HG02798 (cell line): Measurements from ENCODE around the gene ECPAS.
"Not testable (repeated sequence)": the region's sequence is repeated elsewhere in the genome, so short reads cannot be mapped to it uniquely, and the experiment has no call there.

Experiments
- ATAC-seq: cut with Tn5 transposase; IDR thresholded peaks from one replicate; pipeline ENCODE4 v1.9.1; 2021; ENCODE audit warnings: mild to moderate bottlenecking; ENCODE audit not compliant: unreplicated experiment, poor library complexity

Gene ECPAS

DNA sequence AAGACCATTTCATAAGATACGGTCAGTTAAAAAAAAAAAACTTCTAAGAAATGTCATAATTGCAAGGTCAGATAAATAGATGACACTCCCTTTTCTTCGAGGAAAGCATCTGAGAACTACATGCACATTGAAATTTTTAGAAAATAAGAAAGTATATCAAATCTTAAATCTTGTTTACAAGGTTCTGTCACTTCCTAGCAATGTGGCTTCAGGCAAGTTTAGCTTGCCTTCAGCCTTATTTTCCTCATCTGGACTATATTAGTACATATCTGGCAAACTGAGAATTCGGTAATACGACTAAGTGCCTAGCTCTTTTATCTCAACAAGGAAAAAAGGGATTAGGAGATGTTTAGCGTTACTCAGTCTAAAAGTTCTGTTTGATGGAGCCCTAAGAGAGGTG lies 121.7 kb downstream of the ECPAS start:
- ATAC-seq = no peak

DNA sequence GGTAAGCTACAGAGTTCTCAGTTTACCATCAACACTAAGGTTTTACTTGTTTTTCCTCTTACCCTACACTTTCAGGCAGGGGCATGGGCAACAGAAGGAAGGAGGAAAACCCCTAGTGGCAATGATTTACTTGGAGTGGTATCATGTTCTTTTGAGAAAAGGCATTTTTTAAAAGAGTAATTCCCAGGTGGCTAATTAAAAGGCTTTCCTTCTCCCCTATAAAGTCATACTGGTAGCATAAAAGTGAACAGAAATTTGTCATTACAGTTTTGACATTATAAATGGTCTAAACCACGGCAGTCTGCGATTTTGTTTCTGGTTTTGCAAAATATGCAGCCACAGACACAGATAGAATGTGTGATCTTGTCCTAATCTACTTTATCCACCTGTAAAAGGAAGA lies 123.3 kb downstream of the ECPAS start:
- no peak for ATAC-seq

DNA sequence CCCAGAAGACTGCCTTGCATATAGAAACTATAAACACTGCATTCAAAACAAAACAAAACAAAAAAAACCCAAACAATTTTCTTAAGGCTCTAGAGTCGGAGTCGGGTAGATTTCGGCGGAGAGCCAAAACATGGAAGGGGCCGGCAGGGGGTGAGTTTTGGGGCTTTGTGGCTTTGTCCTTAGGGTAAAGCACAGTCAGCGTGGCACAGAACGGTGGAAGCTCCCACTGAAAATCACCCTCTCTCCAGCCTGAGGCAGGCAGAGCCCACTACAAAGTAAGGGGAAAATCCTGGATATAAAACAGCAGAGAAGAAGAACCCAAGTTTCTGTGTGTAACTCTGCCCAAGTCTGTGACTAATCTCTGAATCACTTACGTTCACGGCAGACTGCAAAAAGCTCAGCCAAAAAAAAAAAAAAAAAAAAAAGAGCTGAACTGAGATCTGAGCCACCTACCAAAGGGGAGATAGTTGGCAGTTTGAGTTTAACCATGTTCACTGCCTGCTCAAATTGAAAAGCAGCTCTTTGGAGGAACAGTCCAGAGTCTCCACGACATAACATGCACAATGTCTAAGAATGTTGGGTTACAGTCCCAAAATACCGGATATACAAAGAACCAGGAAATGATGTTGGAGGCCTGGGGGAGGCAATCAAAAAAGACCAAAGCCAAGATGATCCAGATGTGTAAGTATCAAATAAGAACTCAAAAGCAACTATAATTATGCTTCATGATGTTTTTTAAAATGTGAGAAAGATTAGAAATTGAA lies 127.5 kb downstream of the ECPAS start:
- ATAC-seq = no peak

- no peak for ATAC-seq
Observed at GRCh38 chr9:111352545-111352944, 131.6 kb downstream of the ECPAS start.

DNA sequence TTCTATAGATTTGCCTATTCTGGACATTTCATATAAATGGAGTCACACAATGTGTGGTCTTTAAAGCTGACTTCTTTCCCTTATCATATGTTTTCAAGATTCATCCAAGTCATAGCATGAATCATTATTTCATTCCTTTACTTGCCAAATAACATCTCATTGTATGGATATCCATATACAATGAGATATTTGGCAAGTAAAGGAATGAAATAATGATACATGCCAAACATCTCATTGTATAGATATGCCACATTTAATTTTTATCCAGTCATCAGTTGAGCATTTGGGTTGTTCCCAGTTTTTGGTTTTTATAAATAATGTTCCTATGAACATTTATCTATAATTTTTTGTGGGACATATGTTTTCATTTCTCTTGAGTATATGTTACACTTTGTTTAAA lies 133.6 kb downstream of the ECPAS start:
- no peak for ATAC-seq

- ATAC-seq = no peak
Observed at GRCh38 chr9:111349766-111350165, 134.4 kb downstream of the ECPAS start.

DNA sequence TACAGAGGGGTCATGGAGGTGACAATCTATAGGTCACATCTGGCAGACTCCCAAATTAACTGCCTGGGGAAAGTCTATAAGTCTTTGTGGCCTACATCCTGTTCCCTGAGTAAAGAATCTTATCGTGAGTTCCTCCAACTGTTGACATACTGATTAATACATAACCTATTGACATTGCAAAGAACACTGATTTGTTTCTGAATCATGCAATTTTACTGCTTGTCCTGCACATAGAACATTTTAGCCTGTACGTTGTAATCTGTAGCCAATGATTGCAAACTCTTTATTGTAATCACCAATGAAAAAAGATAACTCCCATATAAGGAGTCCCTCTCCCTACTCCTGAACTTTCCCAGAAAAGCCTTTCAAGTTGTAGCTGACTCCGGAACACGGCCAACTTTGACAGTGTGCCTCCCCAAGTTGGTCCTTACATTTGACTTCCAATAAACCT lies 135.3 kb downstream of the ECPAS start:
- no peak for ATAC-seq

DNA sequence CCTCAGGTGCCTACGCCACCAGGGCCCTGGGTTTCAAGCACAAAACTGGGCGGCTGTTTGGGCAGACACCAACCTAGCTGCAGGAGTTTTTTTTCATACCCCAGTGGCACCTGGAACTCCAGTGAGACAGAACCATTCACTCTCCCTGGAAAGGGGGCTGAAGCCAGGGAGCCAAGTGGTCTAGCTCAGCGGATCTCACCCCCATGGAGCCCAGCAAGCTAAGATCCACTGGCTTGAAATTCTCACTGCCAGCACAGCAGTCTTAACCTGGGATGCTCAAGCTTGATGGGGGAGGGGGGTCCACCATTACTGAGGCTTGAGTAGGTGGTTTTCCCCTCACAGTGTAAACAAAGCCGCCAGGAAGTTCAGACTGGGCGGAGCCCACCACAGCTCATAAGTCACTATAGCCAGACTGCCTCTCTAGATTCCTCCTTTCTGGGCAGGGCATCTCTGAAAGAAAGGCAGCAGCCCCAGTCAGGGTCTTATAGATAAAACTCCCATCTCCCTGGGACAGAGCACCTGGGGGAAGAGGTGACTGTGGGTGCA lies 149.8 kb downstream of the ECPAS start:
- ATAC-seq = not testable (repeated sequence)

GRCh38 chr9:111330124-111330523 lies 154.1 kb downstream of the ECPAS start, which contains the start of gene OR2K2:
Gene OR2K2 (minus strand): TSS chr9:111330224. CDS start chr9:111328433, 1,791 bp downstream.
- ATAC-seq = no peak

- ATAC-seq = no peak
Observed at GRCh38 chr9:111320631-111321030, 163.6 kb downstream of the ECPAS start.

GRCh38 chr9:111316796-111317195 lies 167.4 kb downstream of the ECPAS start:
- no peak for ATAC-seq
